ENCODE results near the gene UGP2. TPM values are rescaled to one million over a fixed set of nuclear protein-coding genes. Genes with fewer than 3 reads are reported as not detected.

Gene UGP2
- total RNA-seq, 1 donor from 2014 or later: 314 TPM

DNA sequence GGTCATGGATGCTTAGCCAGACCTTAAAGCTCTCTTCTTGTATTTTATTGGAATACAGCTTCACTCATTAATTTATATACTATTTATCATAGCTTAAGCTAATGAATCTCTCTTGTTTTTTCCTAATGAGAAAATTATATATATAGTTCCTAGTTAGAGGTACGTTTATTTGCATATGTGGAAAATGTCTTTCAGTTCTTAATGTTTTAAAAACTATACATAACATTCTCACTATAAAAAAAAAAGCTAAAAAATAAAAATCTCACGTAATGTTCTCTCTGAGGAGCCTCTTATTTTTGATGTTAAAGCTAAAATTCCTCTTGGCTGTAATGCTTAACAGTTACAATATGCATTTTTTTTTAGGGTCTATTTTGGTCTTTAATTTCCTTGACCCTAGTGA is 16.6 kb downstream of the UGP2 start:
- DNase-seq (ENCODE audit: low read depth): no peak
- Mint-ChIP-seq H3K9me3 (ENCODE audit: unreplicated experiment) (no peaks in the 10 kb centered on the region), H3K36me3 (ENCODE audit: low read depth, unreplicated experiment) (peaks cover 21% of the 10 kb centered on the region), H3K27me3 (ENCODE audit: low read depth, unreplicated experiment) (no peaks in the 10 kb centered on the region), H3K4me1 (ENCODE audit: low read depth, unreplicated experiment) (peaks cover 26% of the 10 kb centered on the region), H3K4me3 (ENCODE audit: unreplicated experiment) (no peak overlapping the region), H3K27ac (ENCODE audit: unreplicated experiment) (no peak overlapping the region)
- H4K20me1 ChIP-seq (ENCODE audit: insufficient read depth, low read length): peaks cover 35% of the 10 kb centered on the region
- H3K4me1 ChIP-seq (ENCODE audit: insufficient read depth, low read length): peaks cover 6% of the 10 kb centered on the region
- peaks cover 14% of the 10 kb centered on the region for H3K36me3 ChIP-seq (ENCODE audit: insufficient read depth, low read length)
- H3K9ac ChIP-seq (ENCODE audit: low read length): no peak overlapping the region
- H3K4me3 ChIP-seq (ENCODE audit: insufficient read depth, low read depth, low read length): no peak overlapping the region
- H3K27ac ChIP-seq (ENCODE audit: low read depth, low read length): no peak overlapping the region
- no peak overlapping the region for H3K4me2 ChIP-seq (ENCODE audit: low read length)
- H3K9me3 ChIP-seq (ENCODE audit: insufficient read depth, low read depth, low read length): no peaks in the 10 kb centered on the region
- TF ChIP-seq, protein P1, sequence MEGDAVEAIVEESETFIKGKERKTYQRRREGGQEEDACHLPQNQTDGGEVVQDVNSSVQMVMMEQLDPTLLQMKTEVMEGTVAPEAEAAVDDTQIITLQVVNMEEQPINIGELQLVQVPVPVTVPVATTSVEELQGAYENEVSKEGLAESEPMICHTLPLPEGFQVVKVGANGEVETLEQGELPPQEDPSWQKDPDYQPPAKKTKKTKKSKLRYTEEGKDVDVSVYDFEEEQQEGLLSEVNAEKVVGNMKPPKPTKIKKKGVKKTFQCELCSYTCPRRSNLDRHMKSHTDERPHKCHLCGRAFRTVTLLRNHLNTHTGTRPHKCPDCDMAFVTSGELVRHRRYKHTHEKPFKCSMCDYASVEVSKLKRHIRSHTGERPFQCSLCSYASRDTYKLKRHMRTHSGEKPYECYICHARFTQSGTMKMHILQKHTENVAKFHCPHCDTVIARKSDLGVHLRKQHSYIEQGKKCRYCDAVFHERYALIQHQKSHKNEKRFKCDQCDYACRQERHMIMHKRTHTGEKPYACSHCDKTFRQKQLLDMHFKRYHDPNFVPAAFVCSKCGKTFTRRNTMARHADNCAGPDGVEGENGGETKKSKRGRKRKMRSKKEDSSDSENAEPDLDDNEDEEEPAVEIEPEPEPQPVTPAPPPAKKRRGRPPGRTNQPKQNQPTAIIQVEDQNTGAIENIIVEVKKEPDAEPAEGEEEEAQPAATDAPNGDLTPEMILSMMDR (IDR thresholded peaks at IDR 0.05; ENCODE audit: insufficient read depth, low read depth, low read length): no peak
- no peak for TF ChIP-seq EZH2 (IDR thresholded peaks at IDR 0.05; ENCODE audit: insufficient read depth, low read length)
- no peak for FAIRE-seq
- H3K27me3 ChIP-seq (ENCODE audit: insufficient read depth, low read length): no peaks in the 10 kb centered on the region
- H2AFZ ChIP-seq (ENCODE audit: low read depth, low read length): no peak overlapping the region
- H3K79me2 ChIP-seq (ENCODE audit: insufficient read depth, low read length): peaks cover 46% of the 10 kb centered on the region

DNA sequence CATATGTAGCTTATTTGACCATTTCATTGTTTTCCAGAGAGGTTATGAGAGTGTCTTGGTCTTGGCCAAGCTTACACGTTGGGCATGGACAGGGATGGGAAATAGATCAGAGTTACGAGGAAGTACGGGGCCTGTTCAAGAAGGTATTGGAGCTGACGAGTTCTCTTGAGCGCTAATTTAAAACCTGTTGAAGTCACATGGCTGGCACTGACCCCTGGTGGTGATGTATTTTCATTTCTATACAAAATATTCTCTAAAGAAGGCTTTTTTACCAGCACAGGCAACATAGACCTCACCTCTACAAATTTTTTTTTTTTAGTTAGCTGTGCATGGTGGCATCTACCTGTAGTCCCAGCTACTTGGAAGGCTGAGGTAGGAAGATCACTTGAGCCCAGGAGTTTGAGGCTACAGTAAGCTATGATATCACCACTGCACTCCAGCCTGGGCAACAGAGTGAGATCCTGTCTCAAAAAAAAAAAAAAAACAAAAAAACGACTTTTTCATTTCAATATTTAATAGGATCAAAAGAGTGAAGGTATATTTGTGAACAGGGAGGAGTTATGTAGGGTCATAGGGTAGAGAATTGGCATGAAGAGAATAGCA is 19.6 kb downstream of the UGP2 start:
- H3K36me3 Mint-ChIP-seq (ENCODE audit: low read depth, unreplicated experiment): peaks cover 21% of the 10 kb centered on the region

More for the DNA sequence above, 19.6 kb downstream of the UGP2 start:
- Mint-ChIP-seq H3K27me3 (ENCODE audit: low read depth, unreplicated experiment) (no peaks in the 10 kb centered on the region), H3K4me3 (ENCODE audit: unreplicated experiment) (no peak overlapping the region), H3K4me1 (ENCODE audit: low read depth, unreplicated experiment) (peaks cover 18% of the 10 kb centered on the region), H3K9me3 (ENCODE audit: unreplicated experiment) (no peaks in the 10 kb centered on the region), H3K27ac (ENCODE audit: unreplicated experiment) (peak overlapping the region; percentile 70)
- TF ChIP-seq, protein P1 (IDR thresholded peaks at IDR 0.05; ENCODE audit: insufficient read depth, low read depth, low read length): peak; percentile 45
- no peak for TF ChIP-seq EZH2 (IDR thresholded peaks at IDR 0.05; ENCODE audit: insufficient read depth, low read length)
- Histone ChIP-seq H3K4me3 (ENCODE audit: insufficient read depth, low read depth, low read length) (no peak overlapping the region), H3K9me3 (ENCODE audit: insufficient read depth, low read depth, low read length) (no peaks in the 10 kb centered on the region), H3K4me1 (ENCODE audit: insufficient read depth, low read length) (peaks cover 6% of the 10 kb centered on the region), H3K36me3 (ENCODE audit: insufficient read depth, low read length) (peaks cover 24% of the 10 kb centered on the region), H4K20me1 (ENCODE audit: insufficient read depth, low read length) (peaks cover 8% of the 10 kb centered on the region), H3K79me2 (ENCODE audit: insufficient read depth, low read length) (peaks cover 20% of the 10 kb centered on the region), H3K4me2 (ENCODE audit: low read length) (no peak overlapping the region), H2AFZ (ENCODE audit: low read depth, low read length) (no peak overlapping the region), H3K27me3 (ENCODE audit: insufficient read depth, low read length) (no peaks in the 10 kb centered on the region), H3K9ac (ENCODE audit: low read length) (no peak overlapping the region), H3K27ac (ENCODE audit: low read depth, low read length) (no peak overlapping the region)
- DNase-seq (ENCODE audit: low read depth): no peak
- peak; percentile 17 for FAIRE-seq
